Measurements from ENCODE around the gene NOC3L.

- TF ChIP-seq FOXM1 (IDR thresholded peaks at IDR 0.05; ENCODE audit: borderline replicate concordance, low read depth), result no peak
- TF ChIP-seq MAX (IDR thresholded peaks at IDR 0.05), result no peak
- no peak for TF ChIP-seq TAF1 (IDR thresholded peaks at IDR 0.05; ENCODE audit: low read depth)
- TF ChIP-seq CEBPB (IDR thresholded peaks at IDR 0.05), result no peak
- TF ChIP-seq RAD21 (IDR thresholded peaks at IDR 0.05; ENCODE audit: low read depth), result no peak
- TF ChIP-seq, protein P1, sequence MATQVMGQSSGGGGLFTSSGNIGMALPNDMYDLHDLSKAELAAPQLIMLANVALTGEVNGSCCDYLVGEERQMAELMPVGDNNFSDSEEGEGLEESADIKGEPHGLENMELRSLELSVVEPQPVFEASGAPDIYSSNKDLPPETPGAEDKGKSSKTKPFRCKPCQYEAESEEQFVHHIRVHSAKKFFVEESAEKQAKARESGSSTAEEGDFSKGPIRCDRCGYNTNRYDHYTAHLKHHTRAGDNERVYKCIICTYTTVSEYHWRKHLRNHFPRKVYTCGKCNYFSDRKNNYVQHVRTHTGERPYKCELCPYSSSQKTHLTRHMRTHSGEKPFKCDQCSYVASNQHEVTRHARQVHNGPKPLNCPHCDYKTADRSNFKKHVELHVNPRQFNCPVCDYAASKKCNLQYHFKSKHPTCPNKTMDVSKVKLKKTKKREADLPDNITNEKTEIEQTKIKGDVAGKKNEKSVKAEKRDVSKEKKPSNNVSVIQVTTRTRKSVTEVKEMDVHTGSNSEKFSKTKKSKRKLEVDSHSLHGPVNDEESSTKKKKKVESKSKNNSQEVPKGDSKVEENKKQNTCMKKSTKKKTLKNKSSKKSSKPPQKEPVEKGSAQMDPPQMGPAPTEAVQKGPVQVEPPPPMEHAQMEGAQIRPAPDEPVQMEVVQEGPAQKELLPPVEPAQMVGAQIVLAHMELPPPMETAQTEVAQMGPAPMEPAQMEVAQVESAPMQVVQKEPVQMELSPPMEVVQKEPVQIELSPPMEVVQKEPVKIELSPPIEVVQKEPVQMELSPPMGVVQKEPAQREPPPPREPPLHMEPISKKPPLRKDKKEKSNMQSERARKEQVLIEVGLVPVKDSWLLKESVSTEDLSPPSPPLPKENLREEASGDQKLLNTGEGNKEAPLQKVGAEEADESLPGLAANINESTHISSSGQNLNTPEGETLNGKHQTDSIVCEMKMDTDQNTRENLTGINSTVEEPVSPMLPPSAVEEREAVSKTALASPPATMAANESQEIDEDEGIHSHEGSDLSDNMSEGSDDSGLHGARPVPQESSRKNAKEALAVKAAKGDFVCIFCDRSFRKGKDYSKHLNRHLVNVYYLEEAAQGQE (IDR thresholded peaks at IDR 0.05; ENCODE audit: low read depth), result no peak
Observed at GRCh38 chr10:94375374-94375773, 12.6 kb upstream of the NOC3L start.

Data from Ishikawa (cell line).